Measurements from ENCODE around the gene CELF1.
A peak's percentile ranks its signal among the peaks of the same experiment; 100 is the strongest.

CELF1 gene

GRCh38 chr11:47552566-47553405 lies at the start of gene CELF1:
Gene CELF1, minus strand, starts transcription at chr11:47553132. Its CDS starts 53,609 bp downstream, at chr11:47499523.
- Histone ChIP-seq H3K4me1 (ENCODE audit: insufficient read depth, low read length, severe bottlenecking) (peaks cover 37% of the 10 kb centered on the region), H3K9ac (ENCODE audit: low read length) (peak within 1 kb of the TSS; percentile 96), H3K36me3 (ENCODE audit: insufficient read depth, low read length) (peaks cover 9% of the 10 kb centered on the region; the same call in 1 of the 2 replicates), H3K79me2 (ENCODE audit: insufficient read depth, low read length) (peaks cover 49% of the 10 kb centered on the region), H3F3A (ENCODE audit: insufficient read depth, low read length) (peaks cover 8% of the 10 kb centered on the region; the same call in 1 of the 2 replicates), H3K27me3 (ENCODE audit: insufficient read depth, low read length) (no peaks in the 10 kb centered on the region), H3K4me2 (ENCODE audit: low read length) (peak within 1 kb of the TSS; percentile 92), H3K9me2 (ENCODE audit: low read depth, low read length) (no peaks in the 10 kb centered on the region), H2AFZ (ENCODE audit: low read length) (peak within 1 kb of the TSS; percentile 66; the same call in 1 of the 2 replicates), H4K20me1 (ENCODE audit: insufficient read depth, low read length) (no peaks in the 10 kb centered on the region), H3K9me3 (ENCODE audit: low read length) (no peaks in the 10 kb centered on the region), H3K4me3 (ENCODE audit: low read depth, low read length, poor library complexity, severe bottlenecking) (peak within 1 kb of the TSS; percentile 97), H3K27ac (ENCODE audit: low read depth, low read length, poor library complexity, severe bottlenecking) (peak within 1 kb of the TSS; percentile 71)
- TF ChIP-seq EZH2 (IDR thresholded peaks at IDR 0.05; ENCODE audit: borderline replicate concordance, low read length) (no peak), CTCF (IDR thresholded peaks at IDR 0.05; ENCODE audit: low read length) (peak; percentile 73)

DNA sequence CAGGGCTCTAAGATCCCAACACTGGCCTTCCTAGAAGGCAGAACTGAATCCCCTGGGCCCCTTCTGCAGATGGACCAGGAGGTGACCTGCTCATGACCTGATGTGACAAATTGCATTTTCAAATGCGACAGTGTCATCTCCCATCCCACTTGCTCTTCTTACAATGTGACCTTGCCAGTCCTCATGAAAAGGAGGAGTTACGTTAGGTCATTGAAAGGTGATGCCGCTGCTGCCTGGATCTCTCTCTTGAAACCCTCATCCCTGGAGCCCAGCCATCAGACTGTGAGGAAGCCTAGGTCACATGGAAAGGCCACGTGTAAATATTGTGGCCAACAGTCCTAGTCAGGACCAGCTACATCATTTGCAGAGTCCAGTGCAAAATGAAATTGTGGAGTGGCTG lies 47.0 kb upstream of the CELF1 start:
- Histone ChIP-seq H3F3A (ENCODE audit: insufficient read depth, low read length) (no peaks in the 10 kb centered on the region), H3K27ac (ENCODE audit: low read depth, low read length, poor library complexity, severe bottlenecking) (no peak overlapping the region), H3K79me2 (ENCODE audit: insufficient read depth, low read length) (no peaks in the 10 kb centered on the region), H3K4me2 (ENCODE audit: low read length) (no peak overlapping the region), H3K9me3 (ENCODE audit: low read length) (no peaks in the 10 kb centered on the region), H3K4me3 (ENCODE audit: low read depth, low read length, poor library complexity, severe bottlenecking) (no peak overlapping the region), H3K9me2 (ENCODE audit: low read depth, low read length) (no peaks in the 10 kb centered on the region), H4K20me1 (ENCODE audit: insufficient read depth, low read length) (no peaks in the 10 kb centered on the region), H2AFZ (ENCODE audit: low read length) (no peak overlapping the region), H3K27me3 (ENCODE audit: insufficient read depth, low read length) (peaks cover 5% of the 10 kb centered on the region; the same call in 1 of the 2 replicates), H3K9ac (ENCODE audit: low read length) (no peak overlapping the region), H3K36me3 (ENCODE audit: insufficient read depth, low read length) (no peaks in the 10 kb centered on the region), H3K4me1 (ENCODE audit: insufficient read depth, low read length, severe bottlenecking) (no peaks in the 10 kb centered on the region)
- TF ChIP-seq EZH2 (IDR thresholded peaks at IDR 0.05; ENCODE audit: borderline replicate concordance, low read length) (no peak), CTCF (IDR thresholded peaks at IDR 0.05; ENCODE audit: low read length) (no peak)

DNA sequence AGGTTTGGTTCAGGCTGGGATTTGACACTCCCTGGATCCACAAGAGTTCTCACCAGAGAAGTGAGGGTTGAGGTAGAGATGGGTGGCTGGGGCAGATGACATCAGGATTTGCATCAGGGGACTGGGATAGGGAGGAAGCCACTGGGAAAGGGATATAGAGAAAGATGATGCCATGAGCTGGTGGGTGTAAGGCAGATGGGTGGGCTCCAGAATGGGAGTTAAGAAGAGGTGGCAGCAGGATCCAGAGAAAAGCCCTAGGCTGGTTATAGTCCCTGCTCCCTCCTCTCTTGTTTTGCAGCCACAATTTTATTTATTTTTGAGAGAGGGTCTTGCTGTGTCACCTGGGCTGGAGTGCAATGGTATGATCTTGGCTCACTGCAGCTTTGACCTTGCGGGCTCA lies 43.0 kb upstream of the CELF1 start:
- Histone ChIP-seq H3K27me3 (ENCODE audit: insufficient read depth, low read length) (peaks cover 4% of the 10 kb centered on the region; the same call in 1 of the 2 replicates), H3K4me2 (ENCODE audit: low read length) (no peak overlapping the region), H3K9ac (ENCODE audit: low read length) (no peak overlapping the region), H3F3A (ENCODE audit: insufficient read depth, low read length) (no peaks in the 10 kb centered on the region), H3K36me3 (ENCODE audit: insufficient read depth, low read length) (no peaks in the 10 kb centered on the region), H3K27ac (ENCODE audit: low read depth, low read length, poor library complexity, severe bottlenecking) (no peak overlapping the region), H3K9me3 (ENCODE audit: low read length) (no peaks in the 10 kb centered on the region), H3K79me2 (ENCODE audit: insufficient read depth, low read length) (no peaks in the 10 kb centered on the region), H2AFZ (ENCODE audit: low read length) (no peak overlapping the region), H3K4me1 (ENCODE audit: insufficient read depth, low read length, severe bottlenecking) (no peaks in the 10 kb centered on the region), H4K20me1 (ENCODE audit: insufficient read depth, low read length) (no peaks in the 10 kb centered on the region), H3K4me3 (ENCODE audit: low read depth, low read length, poor library complexity, severe bottlenecking) (no peak overlapping the region), H3K9me2 (ENCODE audit: low read depth, low read length) (no peaks in the 10 kb centered on the region)
- TF ChIP-seq CTCF (IDR thresholded peaks at IDR 0.05; ENCODE audit: low read length) (no peak), EZH2 (IDR thresholded peaks at IDR 0.05; ENCODE audit: borderline replicate concordance, low read length) (no peak)
